ENCODE data around the gene FBP1.

DNA sequence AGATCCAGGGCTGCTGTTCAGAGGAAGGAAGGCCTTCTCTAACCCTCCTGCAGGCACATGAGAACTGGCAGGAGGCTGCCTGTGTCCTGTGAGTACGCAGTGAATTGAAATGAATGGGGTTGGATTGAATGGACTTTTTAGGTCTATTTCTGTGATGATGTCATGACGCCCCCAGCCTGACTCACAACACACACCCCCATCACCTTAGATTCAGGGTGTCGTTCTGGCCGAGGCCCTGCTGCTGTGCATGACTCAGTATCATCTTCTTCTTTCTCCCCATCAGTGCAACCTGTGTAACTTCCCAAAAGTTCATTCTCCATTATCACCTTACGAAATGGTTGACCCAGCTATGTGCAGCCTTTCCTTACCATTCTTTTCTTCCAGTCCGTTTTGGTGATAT lies 79.1 kb downstream of the FBP1 start:
- TF ChIP-seq POLR2A (IDR thresholded peaks at IDR 0.05; ENCODE audit: low read length): no peak
- no peak for TF ChIP-seq GATA1 (IDR thresholded peaks at IDR 0.05; ENCODE audit: low read depth, low read length)
